Measurements from ENCODE around the gene REXO1. TPM values are rescaled to one million over a fixed set of nuclear protein-coding genes. Genes with fewer than 3 reads are reported as not detected.

REXO1 gene
- total RNA-seq, 1 experiment from 2014 or later: 56.8 TPM

DNA sequence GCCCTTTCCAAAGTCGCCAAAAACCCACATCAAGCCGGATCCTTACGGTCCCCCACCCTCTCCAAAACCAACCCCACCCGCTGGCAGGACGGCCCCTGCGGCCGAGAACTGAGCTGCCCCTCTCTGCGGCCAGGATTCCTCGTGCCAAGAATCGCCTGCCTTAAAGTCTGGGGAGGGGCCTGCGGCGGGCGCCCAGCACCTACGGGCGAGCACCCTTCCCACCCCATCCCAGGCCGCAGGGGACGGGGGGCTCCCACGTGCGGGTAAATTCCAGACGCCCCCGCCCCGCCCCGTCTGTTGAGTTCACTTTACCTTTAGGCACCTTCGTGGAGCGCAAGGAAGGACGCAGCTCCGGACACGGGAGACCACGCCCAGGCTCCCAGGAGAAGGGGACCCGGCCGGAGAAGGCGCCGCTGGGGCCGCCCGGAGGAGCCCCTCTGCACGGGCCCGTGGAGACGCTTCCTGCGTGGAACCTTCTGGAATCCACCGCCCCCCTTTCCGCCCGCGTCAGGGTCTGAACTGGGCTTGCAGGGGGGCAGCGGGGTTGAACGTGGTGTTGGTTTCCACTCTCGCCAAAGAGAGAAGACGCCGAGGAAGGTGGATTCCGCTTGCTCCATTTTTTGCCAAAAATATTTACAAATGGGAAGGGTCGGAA lies 72.2 kb downstream of the REXO1 start:
- Histone ChIP-seq H3K9me3 (ENCODE audit: control insufficient read depth, low read depth, low read length) (peaks cover 3% of the 10 kb centered on the region), H2BK20ac (ENCODE audit: low read depth, low read length, poor library complexity, severe bottlenecking) (no peak overlapping the region), H4K8ac (replicated peaks; ENCODE audit: insufficient read length, low read depth, low read length) (no peak overlapping the region), H2BK15ac (ENCODE audit: low read depth, low read length) (no peak overlapping the region), H4K5ac (ENCODE audit: insufficient read length, low read depth, low read length) (no peak overlapping the region), H3K79me1 (ENCODE audit: insufficient read depth, low read depth, low read length, poor library complexity, severe bottlenecking) (no peaks in the 10 kb centered on the region), H4K91ac (ENCODE audit: insufficient read length, low read depth, low read length) (no peak overlapping the region), H3K56ac (ENCODE audit: insufficient read length, low read depth, low read length) (no peak overlapping the region), H3K4me2 (ENCODE audit: insufficient read depth, insufficient read length, low read length) (peak overlapping the region; percentile 28), H3K4me1 (ENCODE audit: insufficient read depth, low read length) (no peaks in the 10 kb centered on the region), H2BK12ac (ENCODE audit: insufficient read length, low read depth, low read length) (no peak overlapping the region), H2AFZ (ENCODE audit: low read length) (no peak overlapping the region), H3K27me3 (ENCODE audit: insufficient read depth, low read length) (peaks cover 50% of the 10 kb centered on the region), H3K23ac (ENCODE audit: insufficient read length, low read depth, low read length) (no peak overlapping the region), H3T11ph (ENCODE audit: low read length) (no peak overlapping the region), H3K27ac (ENCODE audit: insufficient read length, low read depth, low read length) (no peak overlapping the region), H4K20me1 (ENCODE audit: control insufficient read depth, insufficient read depth, insufficient read length) (no peaks in the 10 kb centered on the region), H3K14ac (ENCODE audit: insufficient read depth, low read length) (no peak overlapping the region; the same call in 1 of the 2 replicates), H3K4ac (ENCODE audit: low read depth, low read length) (no peak overlapping the region), H3K79me2 (ENCODE audit: insufficient read depth, low read length) (no peaks in the 10 kb centered on the region), H2AK5ac (ENCODE audit: insufficient read length, low read length) (no peak overlapping the region), H2BK120ac (ENCODE audit: low read depth, low read length, poor library complexity, severe bottlenecking) (no peak overlapping the region), H3K23me2 (ENCODE audit: insufficient read length, low read depth, low read length, poor library complexity, severe bottlenecking) (no peaks in the 10 kb centered on the region), H2BK5ac (ENCODE audit: insufficient read length, low read length) (no peak overlapping the region), H3K18ac (ENCODE audit: insufficient read length, low read depth, low read length) (no peak overlapping the region), H3K9ac (ENCODE audit: extremely low read depth, insufficient read length, low read length) (no peak overlapping the region)
- no peak overlapping the region for H3K27ac Mint-ChIP-seq
- H3K27me3 Mint-ChIP-seq (ENCODE audit: low read depth): peaks cover 97% of the 10 kb centered on the region
- H3K9me3 Mint-ChIP-seq: peaks cover 22 to 33% of the 10 kb centered on the region in 2 experiments
- DNase-seq: no peak
- peaks cover 13 to 21% of the 10 kb centered on the region in 2 experiments for H3K4me1 Mint-ChIP-seq
- TF ChIP-seq, protein P1, sequence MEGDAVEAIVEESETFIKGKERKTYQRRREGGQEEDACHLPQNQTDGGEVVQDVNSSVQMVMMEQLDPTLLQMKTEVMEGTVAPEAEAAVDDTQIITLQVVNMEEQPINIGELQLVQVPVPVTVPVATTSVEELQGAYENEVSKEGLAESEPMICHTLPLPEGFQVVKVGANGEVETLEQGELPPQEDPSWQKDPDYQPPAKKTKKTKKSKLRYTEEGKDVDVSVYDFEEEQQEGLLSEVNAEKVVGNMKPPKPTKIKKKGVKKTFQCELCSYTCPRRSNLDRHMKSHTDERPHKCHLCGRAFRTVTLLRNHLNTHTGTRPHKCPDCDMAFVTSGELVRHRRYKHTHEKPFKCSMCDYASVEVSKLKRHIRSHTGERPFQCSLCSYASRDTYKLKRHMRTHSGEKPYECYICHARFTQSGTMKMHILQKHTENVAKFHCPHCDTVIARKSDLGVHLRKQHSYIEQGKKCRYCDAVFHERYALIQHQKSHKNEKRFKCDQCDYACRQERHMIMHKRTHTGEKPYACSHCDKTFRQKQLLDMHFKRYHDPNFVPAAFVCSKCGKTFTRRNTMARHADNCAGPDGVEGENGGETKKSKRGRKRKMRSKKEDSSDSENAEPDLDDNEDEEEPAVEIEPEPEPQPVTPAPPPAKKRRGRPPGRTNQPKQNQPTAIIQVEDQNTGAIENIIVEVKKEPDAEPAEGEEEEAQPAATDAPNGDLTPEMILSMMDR (conservative IDR thresholded peaks at IDR 0.05): no peak
- peak overlapping the region; percentile 25 to 73; a peak in 2 of 5 replicates for H3K4me3 Mint-ChIP-seq
- peaks cover 0 to 4% (median 1%) of the 10 kb centered on the region in 3 experiments; a peak in 5 of 7 replicates for H3K36me3 Mint-ChIP-seq (ENCODE audit: insufficient read depth in 1 of 3, low read depth in 3 of 3)
- no CpG with 5 or more reads among the region's 50 CpGs for WGBS (ENCODE audit: extremely low coverage, insufficient read length, low lambda C conversion rate)
